ENCODE measurements around the gene GDPD5.

DNA sequence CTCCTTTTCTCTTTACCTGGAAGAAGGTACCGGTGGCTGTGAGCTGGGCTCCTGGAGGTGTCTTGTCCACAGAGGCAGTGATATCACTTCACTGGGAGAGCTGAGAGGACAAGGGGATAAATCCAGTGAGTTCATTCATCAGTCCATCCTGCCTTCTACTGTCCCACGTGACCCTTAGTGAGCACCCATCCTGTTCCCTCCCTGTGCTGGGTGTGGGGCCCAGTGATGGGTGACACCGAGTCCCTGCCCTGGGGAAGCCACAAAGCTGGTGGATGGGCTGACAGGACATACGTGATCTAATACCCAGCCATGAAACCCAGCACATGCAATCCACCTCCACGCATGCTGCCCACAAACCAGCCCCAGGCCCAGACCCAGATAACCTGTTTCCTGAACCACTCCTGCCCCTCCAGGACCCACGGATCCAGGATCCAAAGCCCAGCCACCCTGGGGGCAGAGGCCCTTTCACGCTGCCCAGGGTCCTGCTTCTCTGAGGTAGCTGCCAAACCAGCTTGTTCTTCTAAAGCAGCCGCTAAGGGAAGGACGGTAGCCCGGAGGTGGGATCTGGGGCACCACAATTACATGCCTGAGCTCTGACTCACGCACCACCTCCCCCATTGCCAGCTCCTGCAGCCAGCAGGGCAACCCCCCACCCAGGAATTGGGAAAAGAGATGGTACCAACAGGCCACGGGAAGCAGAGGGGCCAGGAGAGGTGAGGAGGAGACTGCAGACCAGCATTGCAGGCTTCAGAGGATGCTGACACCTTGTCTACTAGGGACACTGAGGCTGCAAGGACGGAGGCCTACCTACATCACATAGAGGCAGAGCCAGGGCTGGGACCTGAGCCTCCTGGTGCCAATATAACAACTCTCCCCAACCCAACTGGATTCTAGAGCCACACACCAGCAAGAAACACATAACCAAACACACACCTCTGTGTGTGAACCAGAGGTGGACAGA lies 35.2 kb downstream of the GDPD5 start:
- TF ChIP-seq POLR2AphosphoS5 (IDR thresholded peaks at IDR 0.05; ENCODE audit: insufficient read depth in 1 of 2, low read depth in 1 of 2) (no peak), CTCF (IDR thresholded peaks at IDR 0.05) (no peak)

Data from vagina (tissue), 2 donors.